CD4-positive, alpha-beta T cell treated with Interleukin-4 for 1 hour (primary cell): ENCODE results near the gene ADGRG6.
"Not testable (repeated sequence)": the region's sequence is repeated elsewhere in the genome, so short reads cannot be mapped to it uniquely, and the experiment has no call there.

Experiments
- DNase-seq, 2 donors: peaks; one replicate each; pipeline ENCODE4 v3.0.0-alpha.2; 2020 to 2022

The ADGRG6 gene

DNA sequence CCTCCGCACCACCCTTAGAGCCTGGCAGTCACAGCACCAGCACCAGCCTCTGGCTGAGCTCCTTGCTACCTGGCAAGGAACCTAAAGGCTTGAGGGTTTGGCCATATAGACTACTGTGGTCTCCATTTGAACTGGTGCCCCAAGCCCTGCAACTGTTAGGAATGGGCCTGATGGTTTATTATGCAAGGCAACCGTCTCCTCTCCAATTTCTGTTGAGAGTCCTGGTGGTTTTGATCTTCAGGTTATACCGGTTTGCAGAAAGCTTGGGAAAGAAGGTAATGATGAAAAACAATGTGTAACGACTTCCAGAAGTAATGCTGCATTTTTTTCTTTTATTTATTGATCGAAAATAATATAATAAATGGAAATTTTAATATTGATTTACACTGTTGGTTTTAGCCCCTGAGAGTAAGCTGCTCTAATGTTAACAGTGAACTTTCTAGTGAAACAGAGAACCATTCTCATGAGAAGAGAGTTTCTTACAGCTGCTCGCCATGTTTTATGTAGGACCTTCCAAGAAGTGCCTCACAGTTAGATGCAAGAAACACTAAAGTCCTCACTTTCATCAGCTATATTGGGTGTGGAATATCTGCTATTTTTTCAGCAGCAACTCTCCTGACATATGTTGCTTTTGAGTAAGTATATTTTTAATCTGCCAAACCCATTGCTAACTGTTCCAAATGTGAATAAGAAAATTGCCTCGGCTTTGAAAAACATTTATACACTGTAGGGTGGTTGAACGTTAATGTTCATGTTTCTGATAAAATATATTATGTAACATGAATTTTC is 112.8 kb downstream of the ADGRG6 start:
- DNase-seq, result no peak

DNA sequence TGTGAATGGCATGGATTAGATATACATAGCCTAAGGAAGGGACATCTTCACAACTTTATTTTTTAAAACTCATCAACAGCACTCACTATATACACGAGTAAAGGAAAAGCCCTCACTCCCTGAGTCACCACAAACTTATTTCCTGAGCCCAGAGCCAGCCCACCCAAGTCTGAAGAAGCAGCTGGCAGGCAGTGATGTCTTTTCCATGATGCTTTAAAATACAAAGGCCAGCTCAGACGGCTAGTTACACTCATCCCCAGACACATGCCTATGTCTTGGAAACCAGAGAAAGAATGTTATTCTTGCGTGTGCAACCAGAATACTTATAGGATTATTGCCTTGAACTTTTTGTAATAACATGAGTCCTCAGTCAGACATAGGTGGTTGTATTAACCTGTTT is 114.4 kb downstream of the ADGRG6 start:
- DNase-seq, result no peak

DNA sequence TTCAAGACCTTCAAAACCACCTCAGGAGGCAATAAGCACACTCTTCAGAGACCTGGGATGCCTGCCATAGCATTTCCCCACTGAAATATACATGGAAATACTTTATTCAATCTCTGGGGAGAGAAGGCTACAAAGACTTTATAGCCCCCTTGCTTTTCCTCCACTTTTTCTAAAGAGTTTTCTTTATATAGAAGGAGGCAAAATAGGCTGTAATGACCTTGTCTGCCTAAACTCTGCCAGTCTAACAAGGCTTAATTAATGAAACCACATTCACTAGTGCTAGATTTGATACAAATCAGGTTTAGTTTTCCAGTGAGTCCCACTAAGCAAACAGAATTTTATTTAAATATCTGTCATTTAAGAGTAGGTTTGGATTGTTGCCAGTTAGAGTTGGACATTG is 114.9 kb downstream of the ADGRG6 start:
- no peak for DNase-seq

DNA sequence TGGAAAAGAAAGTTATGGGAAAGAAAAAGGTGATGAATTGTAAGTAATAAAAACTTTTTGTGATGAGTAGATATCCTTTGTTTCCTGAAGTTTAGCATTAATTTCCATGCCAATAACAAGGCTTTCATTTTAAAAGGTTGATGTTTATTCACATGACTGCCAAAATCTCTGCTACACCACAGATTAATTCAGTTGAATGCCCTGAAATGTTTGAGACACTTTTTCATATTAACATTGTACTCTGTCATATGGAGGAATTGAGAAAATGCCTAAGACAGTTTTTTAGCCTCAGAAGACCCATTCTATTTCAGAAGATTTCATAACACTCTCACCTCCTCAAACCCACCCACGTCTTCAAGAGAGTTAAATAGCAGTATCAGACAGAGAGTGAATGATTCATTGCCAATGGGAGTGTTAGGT is 115.5 kb downstream of the ADGRG6 start:
- DNase-seq, result no peak

DNA sequence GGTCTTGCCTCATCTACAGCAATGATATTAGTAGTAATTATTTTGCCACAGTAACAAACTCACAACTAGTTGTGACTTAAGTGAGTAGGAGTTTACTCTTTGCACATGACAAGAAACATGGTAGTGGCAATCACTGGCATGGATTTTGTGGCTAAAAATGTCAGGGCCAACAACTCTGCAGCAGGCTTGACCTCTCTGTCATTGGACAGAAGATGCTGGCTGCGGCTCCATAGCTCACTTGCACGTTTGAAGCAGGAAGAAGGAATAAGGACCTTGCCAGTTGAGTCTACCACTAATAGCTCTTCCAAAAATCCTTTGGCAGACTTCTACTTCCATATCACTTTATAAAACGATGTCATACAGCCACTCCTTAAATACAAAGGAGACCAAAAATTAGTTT is 117.3 kb downstream of the ADGRG6 start:
- DNase-seq, result no peak

DNA sequence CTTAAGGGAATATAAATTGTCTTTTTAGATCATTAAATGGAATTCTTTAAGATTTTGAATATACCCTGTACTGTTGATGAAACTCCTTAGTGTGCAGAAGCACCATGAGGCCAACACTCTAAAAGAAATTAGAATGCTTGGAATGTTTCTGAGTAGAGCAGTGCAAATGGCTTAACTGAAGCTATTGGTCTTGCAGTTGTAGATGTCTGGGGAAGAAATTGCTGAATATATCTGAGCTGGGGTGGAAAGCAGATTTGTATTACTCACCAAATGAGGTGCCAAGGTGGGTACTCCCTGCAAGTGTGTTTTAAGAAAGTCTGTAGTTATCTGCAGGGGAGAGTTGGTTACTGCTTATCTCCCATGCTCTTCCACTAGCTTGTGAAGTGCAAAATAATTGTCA is 119.0 kb downstream of the ADGRG6 start:
- no peak for DNase-seq

DNA sequence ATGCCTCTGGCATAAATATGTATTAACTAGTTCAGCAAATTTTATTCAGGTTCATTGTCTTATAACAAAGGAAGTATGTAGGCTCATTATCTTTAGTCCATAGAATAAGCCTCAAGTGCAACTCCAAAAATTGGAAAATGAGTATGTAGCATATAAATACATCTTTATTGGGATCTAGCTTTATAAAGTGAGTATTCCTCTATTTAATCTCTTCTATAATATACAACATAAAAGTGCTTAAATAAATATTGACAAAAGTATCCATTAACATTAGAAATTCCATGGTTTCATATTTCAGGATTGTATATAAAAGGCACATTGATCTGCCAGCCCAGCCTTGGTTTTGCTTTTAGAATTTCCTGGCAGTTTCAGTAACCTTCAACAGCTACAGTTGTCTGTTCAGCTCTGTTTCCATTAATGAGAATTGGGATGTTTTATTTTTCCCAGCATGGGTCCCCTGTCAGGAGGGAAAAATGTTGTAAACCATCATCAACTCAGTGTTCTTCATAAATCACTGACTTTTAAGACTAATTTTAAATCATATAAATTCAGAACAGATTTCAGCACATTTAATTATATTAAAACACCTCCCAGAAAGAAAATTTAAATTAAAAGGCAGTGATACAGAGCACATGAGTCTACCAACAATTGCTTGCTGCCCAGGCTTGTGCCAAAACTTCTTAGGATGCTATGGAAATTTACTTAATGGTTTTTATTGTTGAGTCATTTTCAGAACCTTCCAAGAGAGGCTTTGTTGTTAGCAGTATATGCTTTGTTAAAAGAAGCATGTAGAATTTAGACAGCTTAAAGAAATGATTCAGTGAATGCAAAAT is 119.7 kb downstream of the ADGRG6 start:
- DNase-seq, result no peak

DNA sequence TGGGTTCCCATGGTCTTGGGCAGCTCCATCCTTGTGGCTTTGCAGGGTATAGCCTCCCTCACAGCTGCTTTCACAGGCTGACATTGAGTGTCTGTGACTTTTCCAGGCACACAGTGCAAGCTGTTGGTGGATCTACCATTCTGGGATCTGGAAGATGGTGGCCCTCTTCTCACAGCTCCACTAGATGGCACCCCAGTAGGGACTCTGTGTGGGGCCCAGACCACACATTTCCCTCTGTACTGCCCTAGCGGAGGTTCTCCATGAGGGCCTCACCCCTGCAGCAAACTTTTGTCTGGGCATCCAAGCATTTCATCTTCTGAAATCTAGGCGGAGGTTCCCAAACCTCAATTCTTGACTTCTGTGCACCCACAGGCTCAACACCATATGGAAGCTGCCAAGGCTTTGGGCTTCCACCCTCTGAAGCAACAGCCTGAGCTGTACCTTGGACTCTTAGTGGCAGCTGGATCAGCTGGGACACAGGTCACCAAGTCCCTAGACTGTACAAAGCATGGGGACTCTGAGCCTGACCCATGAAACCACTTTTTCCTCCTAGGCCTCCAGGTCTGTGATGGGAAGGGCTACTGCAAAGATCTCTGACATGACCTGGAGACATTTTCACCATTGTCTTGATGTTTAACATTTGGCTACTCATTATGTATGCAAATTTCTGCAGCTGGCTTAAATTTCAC is 124.8 kb downstream of the ADGRG6 start:
- not testable (repeated sequence) for DNase-seq

DNA sequence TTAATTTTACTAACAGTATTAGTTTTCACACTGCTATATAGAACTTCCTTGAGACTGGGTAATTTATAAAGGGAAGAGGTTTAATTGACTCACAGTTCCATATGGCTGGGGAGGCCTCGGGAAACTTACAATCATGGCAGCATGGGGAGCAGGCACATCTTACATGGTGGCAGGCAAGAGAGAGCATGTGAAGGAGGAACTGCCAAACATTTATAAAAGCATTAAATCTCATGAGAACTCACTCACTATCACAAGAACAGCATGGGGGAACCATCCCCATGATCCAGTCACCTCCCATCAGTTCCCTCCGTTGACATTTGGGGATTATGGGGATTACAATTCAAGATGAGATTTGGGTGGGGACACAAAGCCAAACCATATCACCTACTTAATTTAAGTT is 126.7 kb downstream of the ADGRG6 start:
- DNase-seq, result not testable (repeated sequence)

DNA sequence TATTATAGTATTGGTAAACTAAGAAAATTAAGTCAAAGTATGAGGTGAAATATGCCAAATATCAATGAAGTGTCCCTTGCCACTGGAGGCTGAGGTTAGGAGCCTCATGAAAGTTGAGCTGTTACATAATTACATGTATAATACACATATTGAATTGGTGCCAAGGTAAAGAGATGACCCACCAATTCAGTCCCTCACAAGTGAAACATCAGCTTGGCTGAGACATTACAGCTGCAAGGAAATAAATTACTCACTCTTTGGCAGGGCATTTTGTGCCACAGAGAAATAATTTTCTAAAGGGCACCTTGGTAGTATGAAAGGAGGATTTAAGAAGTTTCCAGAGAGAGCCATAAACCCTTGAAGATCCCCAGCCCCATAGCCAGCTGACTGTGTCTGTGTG is 127.4 kb downstream of the ADGRG6 start:
- DNase-seq, result no peak

DNA sequence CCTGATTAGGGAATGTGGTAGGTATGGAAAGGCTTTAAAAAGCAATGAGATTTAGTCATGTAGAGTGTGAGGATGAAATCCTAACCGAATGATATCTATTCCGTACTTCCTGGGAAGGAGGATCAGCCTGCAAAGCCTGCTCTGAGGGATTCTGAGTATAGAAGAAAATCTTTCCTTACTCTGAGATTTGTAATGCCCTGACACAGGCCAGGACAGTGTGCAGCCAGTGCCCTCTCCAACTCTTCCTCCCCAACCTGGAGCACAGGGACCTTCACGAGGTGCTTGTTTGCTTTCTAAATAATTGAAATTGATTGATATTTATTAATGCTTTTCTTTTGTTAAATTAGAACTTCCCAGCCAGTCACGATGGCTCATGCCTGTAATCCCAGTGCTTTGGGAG is 131.6 kb downstream of the ADGRG6 start:
- no peak for DNase-seq

DNA sequence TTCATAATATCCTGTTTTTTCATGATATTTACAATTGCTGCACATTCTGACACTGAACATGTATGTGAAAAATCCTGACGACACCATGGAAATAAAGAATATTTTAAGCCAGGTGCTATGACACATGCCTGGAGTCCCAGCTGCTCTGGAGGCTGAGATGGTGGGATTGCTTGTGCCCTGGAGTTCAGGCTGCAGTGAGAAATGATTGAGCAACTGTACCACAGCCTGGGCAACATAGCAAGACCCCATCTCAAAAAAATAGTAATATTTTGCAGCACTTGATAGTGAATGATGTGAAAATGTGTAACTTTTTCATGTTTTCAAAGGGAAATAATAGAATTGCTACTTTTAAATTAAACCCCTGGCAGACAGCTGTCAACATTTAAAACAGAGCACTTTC is 137.1 kb downstream of the ADGRG6 start:
- no peak for DNase-seq

DNA sequence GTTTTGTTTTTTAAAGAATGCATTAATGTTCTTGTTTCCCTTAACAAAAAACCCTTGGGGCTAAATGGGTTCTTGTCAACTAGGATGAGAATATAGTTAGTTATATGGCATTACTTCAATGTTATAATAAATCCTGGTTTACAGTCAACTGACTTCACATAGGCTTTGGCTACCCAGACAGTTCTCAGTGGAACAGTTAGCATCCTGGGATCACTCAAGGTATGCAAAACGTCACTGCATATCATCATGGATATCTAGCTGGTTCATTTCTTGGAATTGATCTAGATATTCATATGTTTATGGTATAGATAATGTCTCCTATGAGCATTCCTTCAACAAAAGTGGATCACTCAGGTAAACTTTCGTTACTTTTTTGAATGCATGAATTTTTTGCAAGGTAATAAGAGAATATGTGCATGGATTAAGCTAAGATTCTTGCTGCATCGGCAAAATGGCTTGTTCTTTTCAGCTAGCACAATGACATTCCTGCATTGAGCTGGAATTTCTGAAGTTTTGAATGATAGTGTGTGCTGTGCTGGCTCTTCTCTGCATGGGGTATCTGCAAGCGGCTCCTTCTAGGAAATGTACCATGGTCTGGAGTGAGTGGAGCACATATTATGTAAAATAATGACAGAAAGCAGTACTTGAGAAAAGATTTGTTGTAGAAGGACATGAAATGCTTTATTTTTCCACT is 138.9 kb downstream of the ADGRG6 start:
- DNase-seq, result no peak

DNA sequence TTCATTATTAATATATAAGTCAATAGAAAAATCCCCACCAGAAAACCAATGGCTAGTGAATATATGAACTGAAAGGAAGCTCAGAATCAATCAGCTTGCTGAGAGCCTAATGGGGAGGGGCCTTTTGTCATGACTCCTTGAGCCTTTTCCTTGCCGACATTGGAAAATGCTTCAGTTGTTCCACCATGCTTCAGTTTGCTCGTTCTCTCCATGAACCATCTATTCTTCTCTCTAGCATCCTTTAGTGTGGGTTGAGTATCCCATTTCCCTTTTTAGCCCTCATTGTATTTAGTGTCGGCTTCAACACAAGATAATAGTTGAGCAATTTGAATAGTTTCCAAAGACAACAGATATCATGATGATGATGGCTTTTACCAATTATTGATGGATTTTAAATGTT is 139.9 kb downstream of the ADGRG6 start:
- no peak for DNase-seq

DNA sequence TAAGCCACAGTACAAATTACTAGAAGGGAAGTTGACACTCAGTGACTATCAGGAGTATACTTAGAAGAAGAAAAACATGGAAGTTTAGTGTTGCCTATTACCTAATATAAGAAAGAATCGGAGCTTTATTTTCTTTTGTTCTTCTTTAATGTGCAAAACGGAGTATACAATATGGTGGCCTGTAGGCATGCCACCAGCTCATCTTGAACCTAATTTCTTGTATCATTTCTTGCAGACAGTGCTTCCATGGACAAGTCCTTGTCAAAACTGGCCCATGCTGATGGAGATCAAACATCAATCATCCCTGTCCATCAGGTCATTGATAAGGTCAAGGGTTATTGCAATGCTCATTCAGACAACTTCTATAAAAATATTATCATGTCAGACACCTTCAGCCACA is 141.3 kb downstream of the ADGRG6 start:
- no peak for DNase-seq

DNA sequence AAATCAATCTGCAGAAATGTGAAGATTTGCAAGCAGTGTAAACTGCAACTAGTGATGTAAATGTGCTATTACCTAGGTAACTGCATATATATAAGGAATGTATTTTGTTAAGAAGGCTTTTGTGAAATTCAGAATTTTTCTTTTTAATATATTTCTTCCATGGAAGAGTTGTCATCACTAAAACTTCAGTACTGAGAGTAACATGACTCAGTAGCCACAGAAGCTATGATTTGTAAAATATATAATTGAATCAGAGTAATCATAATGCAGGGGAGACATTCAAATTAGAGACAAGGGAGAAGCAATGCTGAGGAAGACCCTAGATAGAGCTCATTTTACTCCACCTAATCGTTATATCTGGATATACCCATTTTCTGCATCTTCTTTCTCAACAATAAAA is 141.7 kb downstream of the ADGRG6 start:
- DNase-seq, result no peak

DNA sequence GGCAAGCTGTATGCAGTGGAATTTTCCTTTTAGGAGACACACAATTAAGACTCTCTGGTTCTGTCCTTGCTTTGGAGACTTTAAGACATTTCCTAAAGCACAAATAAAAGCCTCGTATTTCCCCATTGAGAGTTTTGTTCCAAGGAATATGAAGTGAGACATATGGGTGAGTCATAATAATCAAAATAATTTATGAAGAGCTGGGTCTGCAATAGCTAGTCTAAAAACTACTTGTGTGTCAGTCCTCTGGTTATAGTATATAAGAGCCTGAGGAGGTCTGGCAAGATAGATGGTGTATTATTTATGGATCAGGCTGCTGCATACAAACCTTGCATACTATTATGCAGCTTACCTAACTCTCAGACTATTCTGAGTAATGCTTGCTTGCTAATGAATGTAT is 142.6 kb downstream of the ADGRG6 start:
- DNase-seq, result no peak

DNA sequence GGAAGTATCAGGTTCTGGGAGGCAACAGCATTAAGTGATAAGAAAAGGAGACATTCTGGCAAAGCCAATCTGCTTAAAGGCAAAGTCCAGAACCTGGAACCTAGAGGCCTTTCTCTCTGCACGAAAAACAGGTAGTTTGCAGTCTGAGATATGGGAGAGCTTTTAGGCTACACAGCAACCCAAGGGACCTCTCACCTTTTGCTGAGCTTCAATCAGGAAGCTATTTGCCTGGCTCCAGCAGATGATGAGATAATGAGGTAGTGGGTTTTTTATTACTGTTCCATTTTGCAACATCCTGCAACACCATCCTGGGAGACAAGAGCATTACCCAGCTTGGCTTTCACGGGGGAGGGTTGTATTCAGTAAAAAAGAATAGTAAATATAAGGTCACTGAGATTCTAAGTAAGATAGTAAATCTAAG is 143.1 kb downstream of the ADGRG6 start:
- DNase-seq, result no peak

DNA sequence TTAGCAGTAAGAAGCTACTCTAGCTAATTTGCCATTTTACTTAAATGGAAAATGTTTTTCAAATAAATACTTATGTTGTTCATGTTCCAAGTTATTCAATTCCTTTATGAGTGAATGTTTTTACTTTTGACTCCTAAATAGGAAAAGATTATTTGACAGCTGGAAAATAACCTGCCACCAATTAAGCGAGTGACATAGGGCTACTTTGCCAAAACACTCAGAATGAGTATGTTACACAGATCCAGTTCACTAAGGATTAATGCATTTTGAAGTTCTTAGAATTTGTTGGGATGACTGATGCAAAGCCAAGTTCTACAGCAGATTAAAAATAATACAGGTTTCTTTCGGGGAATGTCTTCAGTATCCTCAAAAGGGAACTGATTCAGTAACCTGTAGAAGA is 144.4 kb downstream of the ADGRG6 start:
- no peak for DNase-seq

DNA sequence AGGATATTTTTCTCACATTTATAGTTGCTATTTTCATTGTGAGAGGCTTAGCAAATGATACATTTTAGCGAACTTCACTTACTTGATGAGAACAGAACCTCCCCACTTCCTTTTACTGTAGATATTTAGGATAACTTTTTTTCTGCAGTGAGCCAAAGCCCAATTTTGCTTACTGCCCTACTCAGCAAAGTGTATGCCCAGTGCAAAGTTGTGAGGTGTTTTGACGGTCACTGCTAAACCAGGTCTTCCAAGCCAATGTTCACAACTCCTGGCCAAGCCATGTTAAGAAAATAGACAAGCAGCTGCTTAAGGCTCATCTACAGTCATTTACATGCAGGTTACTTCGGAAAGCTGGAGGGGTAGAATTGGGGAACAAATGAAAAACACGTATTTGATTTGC is 144.8 kb downstream of the ADGRG6 start:
- no peak for DNase-seq

DNA sequence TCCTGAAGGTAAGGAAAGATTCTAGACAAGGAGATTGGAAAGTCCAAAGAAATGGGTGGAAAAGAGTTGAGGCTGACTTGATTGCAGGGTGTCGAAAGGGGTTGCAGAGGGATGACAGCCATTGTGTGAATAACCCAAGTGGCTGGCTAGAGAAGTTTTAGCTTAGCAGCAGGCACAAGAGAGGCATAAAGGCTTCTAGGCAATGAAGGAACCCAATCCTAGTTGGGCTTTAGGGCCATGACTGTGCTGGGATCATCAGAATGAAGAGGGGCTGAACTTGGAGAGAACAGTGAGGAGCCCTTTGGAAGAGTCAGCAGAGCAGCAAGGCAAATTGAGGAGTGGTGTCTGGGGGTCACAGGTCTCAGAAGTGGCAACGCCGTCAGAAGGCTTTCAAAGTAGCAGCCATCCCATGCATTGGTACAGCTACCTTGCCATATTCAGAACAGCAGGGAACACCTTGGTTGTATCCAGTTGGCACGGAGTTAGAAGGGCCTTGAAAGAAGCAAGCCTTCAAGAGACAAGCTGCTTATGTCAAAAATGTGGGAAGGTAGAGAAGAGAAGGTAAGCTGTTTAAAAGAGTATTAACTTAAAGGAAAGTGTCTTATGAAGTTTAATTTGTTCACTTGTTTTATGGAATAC is 146.4 kb downstream of the ADGRG6 start:
- no peak for DNase-seq

DNA sequence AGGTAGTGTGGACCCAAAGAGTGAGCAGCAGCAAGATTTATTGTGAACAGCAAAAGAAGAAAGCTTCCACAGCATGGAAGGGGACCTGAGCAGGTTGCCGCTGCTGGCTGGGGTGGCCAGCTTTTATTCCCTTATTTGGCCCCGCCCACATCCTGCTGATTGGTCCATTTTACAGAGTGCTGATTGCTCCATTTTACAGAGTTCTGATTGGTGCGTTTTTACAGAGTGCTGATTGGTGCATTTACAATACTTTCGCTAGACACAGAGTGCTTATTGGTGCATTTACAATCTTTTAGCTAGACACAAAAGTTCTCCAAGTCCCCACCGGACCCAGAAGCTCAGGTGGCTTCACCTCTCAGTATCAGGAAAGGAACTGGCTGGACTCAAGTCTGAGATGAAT is 149.0 kb downstream of the ADGRG6 start:
- DNase-seq, result not testable (repeated sequence)

DNA sequence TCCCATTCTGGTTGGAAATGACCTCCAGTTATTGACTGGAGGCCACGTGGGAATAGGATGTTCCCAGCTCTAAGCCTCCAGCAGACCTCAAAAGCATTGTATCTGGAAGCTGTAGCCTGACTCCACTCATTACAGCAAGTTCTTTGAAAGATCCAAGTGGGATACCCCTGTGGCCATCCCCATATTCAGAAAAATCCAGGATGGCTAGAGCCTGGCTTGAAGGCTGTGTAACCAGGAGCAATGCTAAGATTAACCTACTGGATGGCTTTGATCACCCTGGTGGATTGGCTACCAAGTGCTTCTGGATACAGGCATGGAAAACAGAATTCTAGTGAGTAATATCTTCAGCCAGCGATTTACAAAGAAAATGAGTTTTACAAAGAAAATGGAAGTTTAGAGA is 151.2 kb downstream of the ADGRG6 start:
- DNase-seq, result no peak
